ENCODE results near the gene HMCN2.
A peak's percentile ranks its signal among the peaks of the same experiment; 100 is the strongest.

DNA sequence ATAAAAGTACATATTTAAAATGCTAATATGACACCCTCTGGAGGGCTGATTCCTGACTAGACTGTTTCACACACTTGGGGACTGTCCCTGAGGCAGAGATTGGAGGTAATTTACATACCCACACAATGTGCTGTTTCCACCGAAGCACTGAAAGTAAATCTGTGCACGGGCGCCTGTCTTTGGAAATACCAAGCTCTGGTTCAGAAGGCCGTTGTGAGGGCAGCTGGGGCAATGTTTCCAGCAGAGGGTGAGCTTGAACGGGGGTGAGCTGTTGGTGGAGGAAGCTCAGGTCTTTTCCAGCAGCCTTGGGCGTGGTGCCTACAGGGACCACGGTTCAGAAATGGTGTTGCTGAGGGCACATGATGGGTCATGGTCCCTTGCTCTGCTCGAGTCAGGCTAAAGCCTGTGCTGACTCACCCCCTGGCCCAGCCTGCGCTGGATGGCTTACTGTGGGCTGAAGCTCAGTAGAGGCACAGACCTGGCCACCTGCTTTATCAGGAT lies 25.8 kb upstream of the HMCN2 start:
- TF ChIP-seq, protein P1, sequence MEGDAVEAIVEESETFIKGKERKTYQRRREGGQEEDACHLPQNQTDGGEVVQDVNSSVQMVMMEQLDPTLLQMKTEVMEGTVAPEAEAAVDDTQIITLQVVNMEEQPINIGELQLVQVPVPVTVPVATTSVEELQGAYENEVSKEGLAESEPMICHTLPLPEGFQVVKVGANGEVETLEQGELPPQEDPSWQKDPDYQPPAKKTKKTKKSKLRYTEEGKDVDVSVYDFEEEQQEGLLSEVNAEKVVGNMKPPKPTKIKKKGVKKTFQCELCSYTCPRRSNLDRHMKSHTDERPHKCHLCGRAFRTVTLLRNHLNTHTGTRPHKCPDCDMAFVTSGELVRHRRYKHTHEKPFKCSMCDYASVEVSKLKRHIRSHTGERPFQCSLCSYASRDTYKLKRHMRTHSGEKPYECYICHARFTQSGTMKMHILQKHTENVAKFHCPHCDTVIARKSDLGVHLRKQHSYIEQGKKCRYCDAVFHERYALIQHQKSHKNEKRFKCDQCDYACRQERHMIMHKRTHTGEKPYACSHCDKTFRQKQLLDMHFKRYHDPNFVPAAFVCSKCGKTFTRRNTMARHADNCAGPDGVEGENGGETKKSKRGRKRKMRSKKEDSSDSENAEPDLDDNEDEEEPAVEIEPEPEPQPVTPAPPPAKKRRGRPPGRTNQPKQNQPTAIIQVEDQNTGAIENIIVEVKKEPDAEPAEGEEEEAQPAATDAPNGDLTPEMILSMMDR (IDR thresholded peaks at IDR 0.05): peak in 2 of 4 donors; percentile 10 to 19
- TF ChIP-seq POLR2A (IDR thresholded peaks at IDR 0.05): no peak

All from right lobe of liver (tissue), 4 donors.